GM19395 (cell line): ENCODE data around the gene UNC5C.

Source experiments
- ATAC-seq: cut with Tn5 transposase; IDR thresholded peaks from one replicate; pipeline ENCODE4 v1.9.1; 2021; ENCODE audit warnings: mild to moderate bottlenecking, moderate library complexity; ENCODE audit not compliant: unreplicated experiment

UNC5C gene

GRCh38 chr4:95548738-95549245 lies at the start of gene UNC5C:
Gene UNC5C, minus strand, starts transcription at chr4:95548973.
- ATAC-seq, result no peak

GRCh38 chr4:95596676-95597075 lies 47.9 kb upstream of the UNC5C start:
- ATAC-seq, result no peak

DNA sequence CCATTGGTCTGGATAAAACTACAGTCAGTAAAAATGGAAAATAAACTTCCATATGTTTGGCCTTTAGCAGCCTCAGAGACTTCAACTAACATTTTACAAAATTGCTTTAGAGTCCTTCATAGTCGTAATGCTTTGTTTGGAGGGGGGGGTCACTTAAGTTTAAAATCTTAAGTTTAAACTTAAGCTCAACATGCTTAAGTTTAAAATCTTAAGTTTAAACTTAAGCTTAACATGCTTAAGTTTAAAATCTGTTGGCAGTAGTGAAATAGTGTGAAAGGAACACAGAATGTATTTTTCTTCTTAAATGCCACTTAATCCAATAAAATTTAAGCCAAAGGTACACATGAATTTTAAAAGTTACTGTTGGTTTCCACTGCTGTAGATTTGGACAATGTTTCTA lies 45.9 kb upstream of the UNC5C start:
- no peak for ATAC-seq

GRCh38 chr4:95594013-95594412 lies 45.2 kb upstream of the UNC5C start:
- ATAC-seq, result no peak

- no peak for ATAC-seq
Observed at GRCh38 chr4:95591278-95591677, 42.5 kb upstream of the UNC5C start.

- ATAC-seq, result no peak
Observed at GRCh38 chr4:95590615-95591014, 41.8 kb upstream of the UNC5C start.

DNA sequence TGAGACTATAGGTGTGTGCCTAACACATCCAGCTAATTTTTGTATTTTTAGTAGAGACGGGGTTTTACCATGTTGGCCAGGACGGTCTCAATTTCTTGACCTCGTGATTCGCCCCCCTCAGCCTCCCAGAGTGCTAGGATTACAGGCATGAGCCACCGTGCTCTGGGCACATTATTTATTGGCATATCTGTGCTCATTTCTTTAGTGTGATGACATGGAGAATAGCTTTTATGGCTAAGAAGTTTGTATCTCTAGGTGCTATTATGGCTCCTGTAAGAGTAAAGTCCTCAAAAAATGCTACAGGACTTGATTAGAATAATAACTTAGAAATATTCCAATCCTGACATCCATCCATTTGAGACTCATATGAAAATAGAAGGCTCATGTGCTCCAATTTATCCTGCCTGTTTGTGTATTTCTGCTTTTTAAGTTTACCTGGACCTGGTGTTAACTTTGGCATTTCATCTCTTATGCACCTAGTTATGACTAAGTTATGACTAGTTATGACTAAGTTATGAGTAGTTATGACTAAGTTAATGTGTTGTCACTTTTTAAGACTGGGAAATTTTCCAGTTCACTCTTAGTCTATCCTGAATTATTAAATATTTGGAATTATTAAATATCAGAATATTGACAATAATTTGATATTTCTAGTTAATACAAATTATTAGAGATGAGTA lies 36.4 kb upstream of the UNC5C start:
- ATAC-seq, result no peak

DNA sequence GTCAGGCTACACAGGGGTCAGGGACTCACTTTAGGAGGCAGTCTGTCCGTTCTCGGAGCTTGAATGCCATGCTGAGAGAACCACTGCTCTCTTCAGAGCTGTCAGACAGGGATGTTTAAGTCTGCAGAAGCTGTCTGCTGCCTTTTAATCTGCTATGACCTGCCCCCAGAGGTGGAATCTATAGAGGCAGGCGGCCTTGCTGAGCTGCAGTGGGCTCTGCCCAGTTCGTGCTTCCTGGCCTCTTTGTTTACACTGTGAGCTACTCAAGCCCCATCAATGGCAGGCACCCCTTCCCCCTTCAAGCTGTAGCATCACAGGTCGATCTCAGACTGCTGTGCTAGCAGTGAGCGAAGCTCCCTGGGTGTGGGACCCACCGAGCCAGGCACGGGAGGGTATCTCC lies 31.5 kb upstream of the UNC5C start:
- ATAC-seq, result no peak

DNA sequence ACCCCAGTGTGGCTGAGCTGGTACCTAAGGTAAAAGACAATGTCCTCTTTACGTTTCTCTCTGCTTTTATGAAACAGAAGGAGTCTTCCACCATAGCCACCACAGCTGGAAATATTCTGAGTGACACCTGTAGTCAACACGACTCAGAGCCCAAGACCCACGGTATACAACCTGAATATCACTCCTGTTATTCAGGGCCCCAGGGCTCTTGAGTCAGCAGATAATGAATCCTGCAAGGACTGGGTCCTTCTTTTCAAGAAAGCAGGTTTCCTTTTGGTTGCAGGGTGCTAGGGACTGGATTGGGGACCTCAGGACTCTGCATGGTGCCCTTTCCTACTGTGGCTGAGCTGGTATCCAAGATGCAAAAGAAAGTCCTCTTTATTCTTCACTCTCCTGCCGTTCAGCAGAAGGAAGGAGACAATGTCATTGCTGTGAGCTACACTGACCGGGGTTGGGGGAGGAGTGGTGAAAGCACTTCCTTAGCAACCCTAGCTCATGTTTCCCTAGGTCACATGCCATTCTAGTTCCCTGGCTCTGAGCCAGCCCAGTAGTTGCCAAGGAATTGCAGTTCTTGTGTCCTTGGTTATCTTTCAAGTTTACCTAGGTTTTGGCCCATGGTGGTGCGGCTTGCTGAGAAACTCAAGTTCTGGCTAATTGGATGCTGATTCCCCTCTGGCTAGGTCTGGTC lies 23.7 kb upstream of the UNC5C start:
- no peak for ATAC-seq

- no peak for ATAC-seq
Observed at GRCh38 chr4:95571577-95571976, 22.8 kb upstream of the UNC5C start.

GRCh38 chr4:95563638-95564337 lies 15.0 kb upstream of the UNC5C start:
- ATAC-seq, result no peak

GRCh38 chr4:95560774-95561173 lies 12.0 kb upstream of the UNC5C start:
- no peak for ATAC-seq

GRCh38 chr4:95556207-95556859 lies 7.6 kb upstream of the UNC5C start:
- no peak for ATAC-seq

GRCh38 chr4:95552942-95553550 lies 4.3 kb upstream of the UNC5C start:
- no peak for ATAC-seq

DNA sequence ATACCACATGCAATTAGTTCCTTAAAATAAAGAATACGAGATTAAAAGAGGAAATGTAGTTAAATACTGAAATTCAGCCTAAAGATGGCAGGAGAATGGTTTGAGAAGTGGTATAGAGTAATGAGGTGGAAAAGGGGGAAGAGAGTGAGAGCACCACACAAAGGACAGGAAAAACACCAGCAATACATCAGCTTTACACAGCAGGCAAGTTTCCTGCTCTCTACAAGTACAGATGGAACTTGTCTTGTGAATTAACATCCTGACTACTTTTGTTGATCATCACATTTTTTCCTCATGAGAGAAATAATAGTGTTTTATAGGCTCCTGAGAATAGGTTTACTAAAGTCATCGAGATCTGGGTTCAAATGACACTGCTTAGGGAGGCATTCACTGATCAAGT lies 2.9 kb upstream of the UNC5C start:
- ATAC-seq, result no peak

DNA sequence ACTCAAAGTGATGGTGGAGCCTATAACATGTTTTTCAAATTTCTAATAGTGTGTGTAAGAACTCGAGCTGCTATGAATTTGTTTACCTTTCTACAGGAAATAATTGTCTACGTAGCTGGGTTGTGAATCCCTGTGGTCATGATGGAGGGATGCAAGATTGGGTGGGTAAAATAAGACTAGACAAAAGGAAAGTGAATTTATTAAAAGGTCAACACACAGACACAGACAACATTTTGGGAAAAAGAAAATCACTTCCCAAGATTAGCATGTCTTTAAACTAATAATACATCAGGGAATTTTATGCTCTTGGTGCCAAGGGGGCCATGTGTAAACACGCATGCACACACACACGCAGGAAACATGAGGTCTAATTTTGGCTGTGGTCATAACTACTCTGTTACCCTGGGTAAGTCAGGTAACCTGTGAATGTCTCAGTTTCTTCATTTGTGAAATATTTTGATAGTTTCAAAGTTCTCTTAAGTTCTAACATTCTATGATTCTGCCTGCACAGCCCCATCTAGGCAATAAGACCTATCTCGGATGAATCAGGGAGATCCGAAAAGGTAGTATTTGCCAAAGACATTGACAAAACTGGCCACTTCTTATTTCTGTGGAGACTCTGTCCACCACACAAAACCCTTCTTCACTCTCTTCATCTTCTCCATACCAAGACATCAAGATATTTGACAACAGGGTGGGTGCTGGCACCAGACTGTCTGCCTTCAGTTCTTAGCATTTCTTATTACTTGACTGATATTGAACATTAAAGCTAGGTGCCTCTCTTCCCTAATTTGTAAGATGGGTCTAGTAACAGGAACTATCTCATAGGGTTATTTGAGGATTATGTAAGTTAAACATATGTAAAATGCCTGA lies 1.6 kb upstream of the UNC5C start:
- no peak for ATAC-seq

- peak; percentile 98 for ATAC-seq
Observed at GRCh38 chr4:95549246-95550114, 707 bp upstream of the UNC5C start.

GRCh38 chr4:95547715-95548471 lies 880 bp downstream of the UNC5C start:
- ATAC-seq, result no peak
